GM18502 (cell line): Measurements from ENCODE around the gene ZNF764.
"Not testable (repeated sequence)": the region's sequence is repeated elsewhere in the genome, so short reads cannot be mapped to it uniquely, and the experiment has no call there.

Experiments
- ATAC-seq: cut with Tn5 transposase; IDR thresholded peaks from one replicate; pipeline ENCODE4 v1.9.1; 2021; ENCODE audit warnings: mild to moderate bottlenecking; ENCODE audit not compliant: unreplicated experiment, poor library complexity

Gene ZNF764

DNA sequence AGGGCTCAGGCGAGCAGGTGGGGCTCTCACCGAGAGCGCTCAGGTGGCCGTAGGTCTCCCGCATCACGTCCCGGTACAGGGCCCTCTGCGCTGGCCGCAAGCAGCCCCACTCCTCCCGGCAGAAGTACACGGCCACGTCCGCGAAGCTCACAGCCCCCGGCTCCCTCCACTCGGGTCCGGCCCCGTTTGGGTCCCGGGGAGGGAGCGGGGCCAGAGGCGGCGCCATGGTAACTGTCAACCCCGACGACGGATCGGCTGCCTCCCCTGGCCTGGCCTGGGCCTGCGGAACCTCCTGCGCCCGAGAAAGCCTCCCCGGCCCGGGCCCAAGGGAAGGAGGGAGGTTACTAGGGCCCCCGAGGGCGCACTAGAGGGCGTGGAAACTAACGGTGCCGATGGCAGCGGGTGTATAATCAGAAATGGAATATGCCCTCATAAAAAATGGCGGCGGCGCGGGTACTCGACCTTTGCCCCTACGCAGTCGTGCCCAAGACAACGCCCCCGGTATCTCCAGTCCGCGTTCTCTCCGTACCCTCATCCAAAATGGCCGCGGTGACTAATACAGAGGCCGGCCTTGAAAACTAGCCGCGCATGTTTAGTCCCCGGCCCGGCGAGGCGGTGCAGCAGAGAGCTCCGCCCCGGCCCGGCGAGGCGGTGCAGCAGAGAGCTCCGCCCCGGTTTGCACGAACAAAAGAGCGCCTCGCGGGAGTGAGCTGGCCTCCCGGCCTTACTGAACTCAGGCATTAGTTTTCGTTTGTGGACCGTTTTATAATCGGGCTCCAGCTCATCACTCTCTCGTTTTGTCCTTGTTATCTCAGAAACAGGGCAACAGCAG, at the start of gene ZNF764:
ZNF764 (minus strand) TSS at position 418 of the 832 bp plus-strand sequence; CDS start at position 226, 192 bp downstream.
- peak; percentile 88 for ATAC-seq

DNA sequence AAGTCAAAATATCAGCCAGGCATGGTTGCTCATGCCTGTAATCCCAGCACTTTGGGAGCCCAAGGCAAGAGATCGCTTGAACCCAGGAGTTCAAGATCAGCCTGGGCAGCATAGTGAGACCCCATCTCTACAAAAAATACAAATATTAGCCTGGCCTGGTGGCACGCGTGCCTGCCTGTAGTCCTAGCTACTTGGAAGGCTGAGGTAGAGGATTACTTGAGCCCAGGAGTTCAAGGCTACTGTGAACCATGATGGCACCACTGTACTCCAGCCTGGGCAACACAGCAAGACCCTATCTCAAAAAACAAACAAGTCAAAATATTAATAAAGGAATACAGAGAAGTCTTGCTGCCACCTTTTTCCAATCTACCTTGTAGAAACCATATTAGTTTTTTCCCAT, 47.8 kb upstream of the ZNF764 start:
- ATAC-seq: no peak

DNA sequence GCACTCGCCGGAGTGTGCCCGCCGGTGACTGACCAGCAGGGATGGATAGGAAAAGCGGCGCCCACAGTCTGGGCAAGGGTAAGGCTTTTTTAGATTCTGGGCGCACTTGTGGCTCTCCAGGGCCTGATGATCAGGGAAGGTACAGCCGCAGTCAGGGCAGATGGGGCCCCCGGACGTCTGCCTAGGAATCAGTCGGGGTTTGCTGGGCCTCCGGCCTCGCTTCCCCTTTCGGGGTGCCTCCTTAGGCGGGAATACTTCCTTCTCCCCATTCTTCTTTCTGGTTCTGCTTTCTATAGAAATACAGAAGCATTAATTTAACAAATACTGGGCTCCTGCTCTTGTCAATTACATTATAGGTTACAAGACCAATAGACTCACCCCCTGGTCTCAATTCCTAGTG, 47.0 kb upstream of the ZNF764 start:
- no peak for ATAC-seq

DNA sequence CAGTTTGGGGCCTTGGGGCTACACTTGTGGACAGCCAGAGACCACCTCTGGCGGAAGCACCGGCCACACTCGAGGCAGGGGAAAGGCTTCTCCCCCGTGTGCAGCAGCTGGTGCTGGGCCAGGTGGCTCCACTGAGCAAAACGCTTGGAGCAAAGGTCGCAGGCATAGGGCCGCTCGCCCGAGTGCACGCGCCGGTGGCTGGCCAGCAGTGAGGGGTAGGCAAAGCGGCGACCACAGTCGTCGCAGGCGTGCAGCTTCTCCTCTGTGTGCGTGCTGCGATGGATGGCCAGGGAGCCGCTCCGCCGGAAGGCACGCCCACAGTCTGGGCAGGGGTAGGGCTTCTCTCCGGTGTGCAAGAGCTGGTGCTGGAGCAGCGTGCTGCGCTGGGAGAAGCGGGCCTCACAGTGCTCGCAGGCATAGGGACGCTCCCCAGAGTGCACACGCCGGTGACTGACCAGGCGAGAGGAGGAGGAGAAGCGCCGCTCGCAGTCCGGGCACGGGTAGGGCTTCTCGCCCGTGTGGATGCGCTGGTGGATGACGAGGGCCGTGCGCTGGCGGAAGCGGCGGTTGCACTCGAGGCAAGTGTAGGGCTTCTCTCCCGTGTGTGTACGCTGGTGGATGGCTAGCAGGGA, 46.3 kb upstream of the ZNF764 start:
- no peak for ATAC-seq

DNA sequence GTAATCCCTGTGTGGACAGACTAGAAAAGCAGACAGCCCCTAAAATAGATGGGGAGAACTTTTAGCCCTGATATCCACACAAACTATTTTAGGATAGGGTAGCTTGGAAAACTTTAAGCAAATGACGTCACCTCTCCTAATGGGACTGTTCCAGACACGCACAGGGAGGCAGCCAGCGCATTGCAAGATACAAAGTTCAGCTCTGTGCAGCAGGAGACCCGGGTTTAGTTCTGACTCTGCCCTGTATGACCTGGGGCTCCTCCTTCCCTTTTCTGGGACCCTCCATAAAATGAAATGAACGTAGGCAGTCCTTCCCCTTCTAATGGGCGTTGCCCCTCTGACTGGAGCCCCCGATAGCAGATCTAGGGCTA, 45.8 kb upstream of the ZNF764 start:
- ATAC-seq: no peak

DNA sequence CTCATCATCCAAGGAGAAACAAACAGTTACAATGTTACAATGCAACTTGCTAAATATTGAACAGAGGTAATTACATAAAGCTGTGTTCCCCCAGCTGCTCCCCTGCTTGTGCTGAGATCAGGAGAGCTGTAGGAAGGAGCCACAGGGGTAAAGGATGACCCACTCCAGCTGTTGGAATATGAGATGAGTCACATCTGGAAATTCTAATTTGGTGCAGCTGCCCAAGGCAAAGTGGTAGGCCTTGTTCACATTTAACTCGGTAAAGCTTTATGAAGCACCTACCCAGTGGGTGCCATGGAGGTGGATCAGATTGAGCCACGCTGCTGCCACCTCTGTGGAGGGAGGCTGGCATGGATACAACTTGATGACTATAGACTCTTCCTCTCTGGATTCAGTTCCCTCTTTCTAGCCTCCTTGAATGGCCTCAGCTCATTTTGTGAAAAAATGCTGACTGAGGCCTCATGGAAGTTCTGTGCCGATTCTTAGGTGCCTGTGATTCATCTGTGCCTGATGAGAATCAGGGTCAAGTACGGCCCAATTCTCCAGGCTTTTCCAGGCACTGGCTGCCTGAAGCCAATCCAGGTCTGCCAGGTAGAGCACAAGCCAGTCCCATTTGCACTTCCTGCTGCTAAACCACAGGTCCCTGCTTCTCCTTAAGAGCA, 44.6 kb upstream of the ZNF764 start:
- no peak for ATAC-seq

DNA sequence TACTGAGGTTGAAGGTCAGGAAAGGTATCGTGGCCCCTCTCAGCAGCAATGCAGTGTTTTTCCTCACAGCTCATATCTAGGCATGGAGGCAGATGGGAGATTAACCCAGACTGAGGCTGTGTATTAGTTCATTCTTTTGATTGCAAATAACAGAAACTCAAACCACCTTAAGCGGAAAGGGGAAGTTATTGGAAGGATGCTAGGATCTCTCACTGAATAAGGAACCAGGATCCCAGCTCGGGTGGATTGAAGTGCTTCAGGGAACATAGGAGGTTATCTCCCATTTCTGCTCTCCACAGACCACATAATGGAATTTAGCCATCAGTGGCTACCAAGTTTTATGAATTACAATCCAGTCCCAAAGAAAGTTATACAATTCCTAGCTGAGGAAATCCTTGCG, 43.8 kb upstream of the ZNF764 start:
- no peak for ATAC-seq

DNA sequence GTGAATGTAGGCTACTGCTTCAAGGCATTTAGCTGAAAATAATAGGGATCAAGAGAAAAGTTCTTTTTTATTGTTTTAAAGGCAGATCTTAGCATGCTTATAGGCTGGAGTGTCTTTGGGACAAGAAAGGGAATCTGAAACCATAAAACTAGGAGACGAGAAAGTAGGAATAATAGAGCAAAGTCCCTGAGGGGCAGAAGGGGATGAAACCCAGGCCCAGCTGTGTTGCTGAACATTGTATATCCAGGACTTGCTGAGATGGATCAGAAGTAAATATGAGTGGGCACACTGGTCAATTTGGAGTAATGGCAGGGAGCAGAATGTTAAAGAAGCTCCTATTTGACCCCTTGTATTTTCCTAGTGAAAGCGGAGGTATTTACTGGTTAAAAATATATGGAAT, 42.8 kb upstream of the ZNF764 start:
- no peak for ATAC-seq

DNA sequence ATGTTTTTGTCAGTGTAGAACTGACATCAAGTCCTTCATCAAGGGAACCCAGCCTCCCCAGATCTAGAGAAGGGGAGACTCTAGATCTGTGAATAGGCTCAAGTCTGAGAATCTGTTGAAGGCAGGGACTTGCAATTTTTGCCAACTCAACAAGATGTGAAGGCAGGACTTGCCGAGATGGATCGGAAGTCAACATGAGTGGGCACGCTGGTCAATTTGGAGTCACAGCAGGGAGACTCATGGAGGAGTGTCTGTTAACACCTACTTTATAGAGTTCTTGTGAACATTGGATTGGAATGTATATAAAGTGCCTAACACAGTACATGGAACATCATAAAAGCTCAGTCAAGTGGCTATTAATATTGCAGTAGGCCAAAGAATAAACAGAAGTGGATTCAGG, 42.0 kb upstream of the ZNF764 start:
- ATAC-seq: no peak

DNA sequence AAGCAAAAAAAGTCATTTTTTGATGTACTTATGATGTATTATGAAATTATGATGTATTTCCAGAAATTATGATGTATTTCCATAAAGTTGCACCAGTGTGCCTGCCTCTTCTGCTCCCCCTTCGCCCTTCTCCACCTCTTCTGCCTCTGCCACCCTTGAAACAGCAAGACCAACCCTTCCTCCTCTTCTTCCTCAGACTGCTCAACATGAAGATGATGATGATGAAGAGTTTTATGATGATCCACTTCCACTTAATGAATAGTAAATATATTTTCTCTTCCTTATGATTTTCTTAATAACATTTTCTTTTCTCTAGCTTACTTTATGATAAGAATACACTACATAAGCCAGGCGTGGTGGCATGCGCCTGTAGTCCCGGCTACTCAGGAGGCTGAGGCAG, 34.7 kb upstream of the ZNF764 start:
- ATAC-seq: no peak

DNA sequence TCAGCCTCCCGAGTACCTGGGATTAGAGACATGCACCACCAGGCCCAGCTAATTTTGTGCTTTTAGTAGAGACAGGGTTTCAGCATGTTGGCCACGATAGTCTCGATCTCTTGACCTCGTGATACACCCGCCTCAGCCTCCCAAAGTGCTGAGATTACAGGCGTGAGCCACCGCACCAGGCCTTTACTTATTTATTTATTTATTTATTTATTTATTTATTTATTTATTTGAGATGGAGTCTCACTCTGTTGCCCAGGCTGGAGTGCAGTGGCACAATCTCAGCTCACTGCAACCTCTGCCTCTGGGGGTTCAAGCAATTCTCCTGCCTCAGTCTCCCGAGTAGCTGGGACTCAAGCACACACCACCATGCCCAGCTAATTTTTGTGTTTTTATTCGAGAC, 32.7 kb upstream of the ZNF764 start:
- not testable (repeated sequence) for ATAC-seq

DNA sequence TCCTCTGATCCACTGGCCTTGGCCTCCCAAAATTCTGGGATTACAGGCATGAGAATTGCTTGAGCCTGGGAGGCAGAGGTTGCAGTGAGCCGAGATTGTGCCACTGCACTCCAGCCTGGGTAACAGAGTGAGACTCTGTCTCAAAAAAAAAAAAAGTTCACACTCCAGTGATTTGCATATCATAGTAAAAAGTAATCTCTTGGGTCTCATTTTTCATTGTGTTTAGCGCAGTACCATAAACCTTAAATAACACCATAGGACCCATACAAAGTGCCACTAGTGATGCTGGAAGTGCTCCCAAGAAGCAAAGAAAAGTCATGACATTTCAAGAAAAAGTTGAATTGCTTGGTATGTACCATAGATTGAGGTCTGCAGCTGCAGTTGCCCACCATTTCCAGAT, 31.4 kb upstream of the ZNF764 start:
- not testable (repeated sequence) for ATAC-seq

DNA sequence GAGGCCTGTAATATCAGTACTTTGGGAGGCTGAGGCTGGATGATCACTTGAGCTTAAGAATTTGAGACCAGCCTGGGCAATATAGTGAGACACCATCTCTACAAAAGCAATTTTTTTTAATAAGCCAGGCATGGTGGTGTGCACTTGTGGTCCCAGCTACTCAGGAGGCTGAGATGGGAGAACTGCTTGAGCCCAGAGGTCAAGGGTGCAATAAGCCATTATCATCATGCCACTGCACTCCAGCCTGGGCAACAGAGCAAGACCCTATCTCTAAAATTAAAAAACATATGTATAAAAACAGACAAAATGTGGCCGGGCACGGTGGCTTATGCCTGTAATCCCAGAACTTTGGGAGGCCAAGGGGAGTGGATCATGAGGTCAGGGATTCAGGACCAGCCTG, 30.5 kb upstream of the ZNF764 start:
- ATAC-seq: no peak

DNA sequence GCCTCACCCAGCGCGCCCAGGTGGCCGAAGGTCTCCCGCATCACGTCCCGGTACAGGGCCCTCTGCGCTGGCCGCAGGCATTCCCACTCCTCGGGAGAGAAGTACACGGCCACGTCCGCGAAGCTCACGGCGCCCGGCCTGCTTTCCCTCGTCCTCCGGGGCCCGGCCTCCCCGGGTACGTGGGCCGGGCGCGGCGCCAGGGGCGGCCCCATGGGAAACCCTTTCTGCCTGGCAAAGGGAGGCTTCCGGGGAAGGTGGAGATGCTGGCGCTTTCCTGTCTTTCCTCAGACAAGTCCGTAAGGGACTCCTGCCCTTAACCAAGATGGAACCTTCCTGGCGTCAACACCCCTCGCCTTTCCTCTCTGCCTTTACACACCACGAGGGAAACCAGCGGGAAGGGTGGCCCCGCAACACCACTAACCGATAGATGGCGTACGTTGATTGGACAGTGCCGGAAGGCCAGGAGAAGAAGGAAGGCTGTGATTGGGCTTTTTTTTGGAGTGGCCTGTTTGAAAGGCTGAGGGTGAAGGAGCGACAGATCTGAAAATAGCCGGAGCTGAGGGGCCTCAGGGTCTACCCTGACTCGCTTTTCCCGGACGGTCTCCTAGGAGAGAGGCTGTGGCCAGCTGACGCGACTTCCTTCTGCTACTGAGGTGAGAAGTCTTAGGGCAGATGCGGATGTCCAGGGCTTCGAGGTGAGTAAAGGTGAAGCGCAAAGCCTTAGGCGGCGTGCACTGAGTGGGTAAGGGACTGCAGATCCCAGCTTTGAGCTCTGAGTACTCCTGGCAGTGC, 27.4 kb upstream of the ZNF764 start, which contains the start of gene ZNF785:
ZNF785 (minus strand) TSS at position 298 of the 792 bp plus-strand sequence; CDS start at position 212, 86 bp downstream.
- peak; percentile 91 for ATAC-seq

DNA sequence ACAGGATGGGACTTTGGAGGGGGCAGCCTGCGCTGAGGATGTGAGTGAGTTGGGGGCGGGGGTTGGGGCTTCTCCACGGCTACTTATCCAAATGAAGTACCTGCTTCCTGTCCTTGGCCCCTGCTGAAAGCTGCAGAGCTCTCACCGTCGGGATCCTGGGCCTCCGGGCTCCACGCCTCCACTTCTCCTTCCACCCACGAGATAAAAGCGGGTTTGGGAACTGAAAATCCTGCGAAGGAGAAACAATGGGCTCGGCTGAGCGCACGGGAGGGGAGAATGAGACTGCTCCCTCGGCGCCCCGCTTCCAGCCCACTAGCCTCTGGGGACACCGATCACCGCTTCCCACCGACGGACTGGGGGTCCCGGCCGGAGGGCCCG, 26.8 kb upstream of the ZNF764 start:
- peak; percentile 38 for ATAC-seq

DNA sequence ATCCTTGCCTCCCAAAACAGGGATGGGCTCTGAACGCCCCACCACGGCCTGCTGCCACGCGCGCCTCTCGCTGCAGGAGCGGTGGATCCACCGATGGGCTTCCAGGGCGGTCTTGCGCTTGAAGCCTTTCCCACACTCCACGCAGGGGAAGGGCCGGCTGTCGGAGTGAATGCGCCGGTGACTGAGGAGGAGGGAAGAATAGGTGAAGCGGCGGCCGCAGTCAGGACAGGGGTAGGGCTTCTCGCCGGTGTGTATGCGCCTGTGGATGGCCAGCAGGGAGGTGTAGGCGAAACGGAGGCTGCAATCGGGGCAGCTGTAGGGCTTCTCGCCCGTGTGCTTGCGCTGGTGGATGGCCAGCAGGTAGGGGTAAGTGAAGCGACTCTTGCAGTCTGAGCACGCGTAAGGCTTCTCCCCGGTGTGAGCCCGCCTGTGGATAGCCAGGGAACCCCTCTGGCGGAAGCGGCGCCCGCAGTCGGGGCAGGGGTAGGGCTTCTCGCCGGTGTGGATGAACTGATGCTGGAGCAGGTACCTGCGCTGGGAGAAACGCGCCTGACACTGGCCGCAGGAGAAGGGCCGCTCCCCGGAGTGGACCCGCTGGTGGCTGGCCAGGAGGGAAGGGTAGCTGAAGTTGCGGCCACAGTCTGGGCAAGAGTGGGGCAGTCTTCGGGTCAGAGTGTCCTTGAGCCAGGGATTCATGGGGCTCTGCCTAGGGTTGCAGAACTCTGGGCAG, 24.6 kb upstream of the ZNF764 start:
- ATAC-seq: no peak

DNA sequence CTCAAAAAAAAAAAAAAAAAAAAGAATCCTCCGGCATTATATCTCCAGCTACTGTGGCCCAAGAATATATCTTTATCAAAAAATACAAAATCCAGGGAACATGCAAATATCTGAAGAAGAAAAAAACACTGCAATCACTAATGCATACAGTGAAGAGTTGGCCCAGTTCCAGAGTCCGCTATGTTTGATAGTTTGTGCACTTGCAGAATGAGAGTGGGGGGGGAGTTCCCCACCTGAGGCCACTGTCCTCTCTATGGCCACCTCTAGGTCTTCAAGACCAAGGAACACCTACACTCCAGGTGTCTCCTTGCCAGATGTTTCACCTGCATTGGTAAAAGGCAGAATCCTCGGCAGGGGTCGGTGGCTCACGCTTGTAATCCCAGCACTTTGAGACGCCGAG, 23.3 kb upstream of the ZNF764 start:
- no peak for ATAC-seq

DNA sequence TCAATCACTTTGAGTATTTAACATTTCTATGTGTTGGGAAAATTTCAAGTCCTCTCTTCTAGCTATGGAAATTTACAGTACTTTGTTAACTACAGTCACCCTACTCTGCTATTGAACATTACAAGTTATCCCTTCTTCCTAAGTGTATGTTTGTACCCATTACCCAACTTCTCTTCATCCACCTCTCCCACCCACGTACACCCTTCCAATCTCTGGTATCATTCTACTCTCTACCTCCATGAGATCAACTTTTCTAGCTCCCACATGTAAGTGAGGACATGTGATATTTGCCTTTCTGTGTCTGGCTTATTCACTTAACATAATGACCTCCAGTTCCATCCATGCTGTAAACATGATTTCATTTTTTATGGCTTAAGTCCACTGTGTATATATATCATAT, 16.5 kb upstream of the ZNF764 start:
- no peak for ATAC-seq

DNA sequence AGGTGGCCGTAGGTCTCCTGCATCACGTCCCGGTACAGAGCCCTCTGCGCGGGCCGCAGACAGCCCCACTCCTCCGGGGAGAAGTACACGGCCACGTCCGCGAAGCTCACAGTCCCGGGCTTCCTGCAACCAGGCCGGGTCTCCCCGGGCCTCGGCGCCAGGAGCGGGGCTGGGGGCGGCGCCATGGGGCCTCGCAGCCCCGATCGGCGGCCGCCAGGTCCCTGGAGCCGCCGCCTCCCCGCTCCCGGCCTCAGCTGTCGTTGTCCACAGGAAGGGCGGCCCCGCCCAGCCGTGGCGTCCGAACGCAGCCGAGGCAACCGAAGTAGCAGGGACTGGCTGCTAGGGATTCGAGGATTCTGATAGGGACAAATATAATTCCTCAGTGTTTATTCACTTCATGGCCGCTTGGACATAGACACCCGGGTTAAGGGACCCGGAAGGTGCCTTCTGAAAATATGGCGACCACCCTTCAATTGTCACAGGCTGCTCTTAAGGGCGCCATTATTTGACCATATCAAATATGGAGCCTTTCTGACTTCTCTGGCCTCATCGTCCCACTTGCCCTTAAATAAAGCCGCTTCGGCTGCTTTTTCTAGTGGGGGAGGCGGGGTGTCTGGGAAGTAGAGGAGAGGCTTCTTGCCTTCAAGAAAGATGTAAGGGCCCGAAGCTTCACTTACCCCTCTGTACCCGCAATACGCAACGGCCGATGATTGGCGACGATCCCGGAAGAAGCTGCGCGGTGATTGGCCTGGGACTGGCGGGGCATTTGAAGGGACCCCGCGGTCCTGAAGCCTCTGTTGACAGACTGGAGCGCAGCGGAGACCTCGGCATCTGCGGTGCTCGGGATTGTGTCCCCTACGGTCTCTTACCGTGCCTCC, 13.5 kb upstream of the ZNF764 start, which contains the start of gene ZNF688:
ZNF688 (minus strand) TSS at position 270 of the 878 bp plus-strand sequence; CDS start at position 185, 85 bp downstream.
- peak; percentile 76 for ATAC-seq
